Suprapubic skin (tissue), 4 donors: ENCODE measurements around the gene ANKRD44. TPM values are rescaled to one million over a fixed set of nuclear protein-coding genes. Genes with fewer than 3 reads are reported as not detected.
"Not testable (repeated sequence)": the region's sequence is repeated elsewhere in the genome, so short reads cannot be mapped to it uniquely, and the experiment has no call there.

ENCODE experiments used
- DNase-seq, 2 donors: peaks; one replicate each; pipeline ENCODE4 v3.0.0-alpha.2; 2019; ENCODE audit warnings: low spot score in 2 of 2
- H3K27ac ChIP-seq: fragments of 200-600 bp; sonication (generic); one replicate; pipeline ENCODE4 v1.5.1; 2019
- H3K27me3 ChIP-seq: fragments of 200-600 bp; sonication (generic); one replicate; pipeline ENCODE4 v1.5.1; 2019
- H3K36me3 ChIP-seq: fragments of 200-600 bp; sonication (generic); one replicate; pipeline ENCODE4 v1.5.1; 2019
- H3K4me1 ChIP-seq: fragments of 200-600 bp; sonication (generic); one replicate; pipeline ENCODE4 v1.5.1; 2019
- H3K4me3 ChIP-seq: fragments of 200-600 bp; sonication (generic); one replicate; pipeline ENCODE4 v1.5.1; 2019; ENCODE audit warnings: mild to moderate bottlenecking
- H3K9me3 ChIP-seq: fragments of 200-600 bp; sonication (generic); one replicate; pipeline ENCODE4 v1.5.1; 2019
- CTCF ChIP-seq, 2 donors: fragments of 200-600 bp in 1 of 2; fragments of 450-650 bp in 1 of 2; sonication (generic) in 1 of 2; IDR thresholded peaks; one replicate each; pipeline ENCODE4 v1.5.1; 2016 to 2019; ENCODE audit warnings: antibody characterized with exemption in 2 of 2, mild to moderate bottlenecking in 1 of 2, moderate library complexity in 1 of 2
- EP300 ChIP-seq: sonication (generic); formaldehyde crosslinking; IDR thresholded peaks from one replicate; pipeline ENCODE4 v1.6.1; 2017; ENCODE audit warnings: antibody characterized with exemption
- POLR2A ChIP-seq, 2 donors: fragments of 450-650 bp; IDR thresholded peaks; one replicate each; pipeline ENCODE4 v1.6.1; 2017; ENCODE audit warnings: antibody characterized with exemption in 2 of 2, mild to moderate bottlenecking in 2 of 2, moderate library complexity in 2 of 2
- POLR2AphosphoS5 ChIP-seq, 3 donors: sonication (generic); formaldehyde crosslinking; IDR thresholded peaks; one replicate each; pipeline ENCODE4 v1.6.1; 2017; ENCODE audit warnings: antibody characterized with exemption in 3 of 3
- WGBS: methylation state at CpG from one replicate; pipeline ENCODE4 v1.1.5; 2018; 5-methylcytosine and 5-hydroxymethylcytosine counted together
- total RNA-seq, 4 donors: library from RNA; depleted of rRNA; stranded (reverse); fragments of >200 nt; gene quantifications; one replicate each; pipeline ENCODE4 v1.1.0, GENCODE V29; 2016

The ANKRD44 gene
- total RNA-seq, 4 donors from 2014 or later, result 6.3 to 34.4 (median 17.8) TPM

GRCh38 chr2:197297266-197297665 lies 13.3 kb downstream of the ANKRD44 start:
- WGBS, result 86% methylated on average over 2 of the region's 2 CpGs
- Histone ChIP-seq H3K4me3 (no peak overlapping the region), H3K36me3 (no peaks in the 10 kb centered on the region), H3K27me3 (no peaks in the 10 kb centered on the region), H3K27ac (no peak overlapping the region), H3K4me1 (peaks cover 11% of the 10 kb centered on the region), H3K9me3 (no peaks in the 10 kb centered on the region)
- no peak for DNase-seq
- no peak for TF ChIP-seq EP300
- TF ChIP-seq POLR2AphosphoS5 (IDR thresholded peaks at IDR 0.05), result no peak
- TF ChIP-seq CTCF (IDR thresholded peaks at IDR 0.05), result no peak
- TF ChIP-seq POLR2A (IDR thresholded peaks at IDR 0.05), result no peak

GRCh38 chr2:197296835-197297234 lies 13.7 kb downstream of the ANKRD44 start:
- 65% methylated on average over 2 of the region's 2 CpGs for WGBS
- no peak for TF ChIP-seq EP300
- TF ChIP-seq CTCF (IDR thresholded peaks at IDR 0.05), result no peak
- TF ChIP-seq POLR2AphosphoS5 (IDR thresholded peaks at IDR 0.05), result no peak
- TF ChIP-seq POLR2A (IDR thresholded peaks at IDR 0.05), result no peak
- Histone ChIP-seq H3K27ac (no peak overlapping the region), H3K4me3 (no peak overlapping the region), H3K4me1 (peaks cover 11% of the 10 kb centered on the region), H3K36me3 (no peaks in the 10 kb centered on the region), H3K27me3 (no peaks in the 10 kb centered on the region), H3K9me3 (no peaks in the 10 kb centered on the region)
- DNase-seq, result no peak

- no peaks in the 10 kb centered on the region for H3K27me3 ChIP-seq
- TF ChIP-seq EP300 (no peak), CTCF (IDR thresholded peaks at IDR 0.05) (no peak), POLR2AphosphoS5 (IDR thresholded peaks at IDR 0.05) (no peak), POLR2A (IDR thresholded peaks at IDR 0.05) (no peak)
- H3K4me3 ChIP-seq, result no peak overlapping the region
- peaks cover 11% of the 10 kb centered on the region for H3K4me1 ChIP-seq
- H3K27ac ChIP-seq, result peak overlapping the region; percentile 7
- H3K36me3 ChIP-seq, result no peaks in the 10 kb centered on the region
- 68% methylated on average over 3 of the region's 3 CpGs for WGBS
- no peak for DNase-seq
- H3K9me3 ChIP-seq, result no peaks in the 10 kb centered on the region
These were observed 16.3 kb downstream of the ANKRD44 start for GRCh38 chr2:197294260-197294659.

GRCh38 chr2:197293252-197294007 lies 17.1 kb downstream of the ANKRD44 start:
- Histone ChIP-seq H3K27ac (peak overlapping the region; percentile 32), H3K9me3 (no peaks in the 10 kb centered on the region), H3K36me3 (no peaks in the 10 kb centered on the region), H3K27me3 (no peaks in the 10 kb centered on the region), H3K4me3 (no peak overlapping the region), H3K4me1 (peaks cover 11% of the 10 kb centered on the region)
- no peak for DNase-seq
- no peak for TF ChIP-seq CTCF (IDR thresholded peaks at IDR 0.05)
- no peak for TF ChIP-seq POLR2A (IDR thresholded peaks at IDR 0.05)
- no peak for TF ChIP-seq POLR2AphosphoS5 (IDR thresholded peaks at IDR 0.05)
- TF ChIP-seq EP300, result no peak
- WGBS, result 40% methylated on average over 5 of the region's 5 CpGs

GRCh38 chr2:197292619-197293018 lies 18.0 kb downstream of the ANKRD44 start:
- H3K9me3 ChIP-seq, result no peaks in the 10 kb centered on the region
- no peaks in the 10 kb centered on the region for H3K36me3 ChIP-seq
- H3K27ac ChIP-seq, result no peak overlapping the region
- H3K27me3 ChIP-seq, result no peaks in the 10 kb centered on the region
- 87% methylated on average over 2 of the region's 2 CpGs for WGBS
- H3K4me3 ChIP-seq, result no peak overlapping the region
- peaks cover 11% of the 10 kb centered on the region for H3K4me1 ChIP-seq
- TF ChIP-seq EP300, result no peak
- no peak for TF ChIP-seq POLR2AphosphoS5 (IDR thresholded peaks at IDR 0.05)
- no peak for TF ChIP-seq CTCF (IDR thresholded peaks at IDR 0.05)
- no peak for TF ChIP-seq POLR2A (IDR thresholded peaks at IDR 0.05)
- no peak for DNase-seq

GRCh38 chr2:197287596-197287932 lies 23.0 kb downstream of the ANKRD44 start:
- peak overlapping the region; percentile 24 for H3K27ac ChIP-seq
- H3K4me3 ChIP-seq, H3K9me3 ChIP-seq, H3K4me1 ChIP-seq, DNase-seq, H3K36me3 ChIP-seq, H3K27me3 ChIP-seq: not testable (repeated sequence)
- WGBS, result 94% methylated on average over 7 of the region's 7 CpGs
